Adrenal gland (tissue), 12 donors: ENCODE measurements around the gene MUC16. TPM values are rescaled to one million over a fixed set of nuclear protein-coding genes. Genes with fewer than 3 reads are reported as not detected.

ENCODE experiments used
- DNase-seq, 7 donors: peaks; one replicate each; pipeline ENCODE4 v3.0.0-alpha.2; 2019 to 2020
- H3K27ac ChIP-seq, 5 donors: fragments of 200-600 bp; sonication (generic) in 4 of 5; 1 replicate in 3 of 5; 2 replicates in 2 of 5; pipeline versions ENCODE4 v1.5.1 to v1.8.0; 2016 to 2020; ENCODE audit warnings: mild to moderate bottlenecking in 1 of 5
- H3K27me3 ChIP-seq: fragments of 200-600 bp; 2 replicates; pipeline ENCODE4 v1.8.0; 2021
- H3K36me3 ChIP-seq, 2 donors: fragments of 200-600 bp; replicated peaks in 1 of 2; 1 replicate in 1 of 2; 2 replicates in 1 of 2; pipeline versions ENCODE4 v1.5.1 to v1.8.0; 2018 to 2022
- H3K4me1 ChIP-seq, 2 donors: fragments of 200-600 bp; replicated peaks in 1 of 2; 1 replicate in 1 of 2; 2 replicates in 1 of 2; pipeline versions ENCODE4 v1.5.1 to v1.8.0; 2018 to 2021
- H3K4me3 ChIP-seq, 4 donors: fragments of 200-600 bp; sonication (generic) in 3 of 4; one replicate each; pipeline ENCODE4 v1.5.1; 2016 to 2018
- H3K9me3 ChIP-seq, 3 donors: fragments of 200-600 bp; sonication (generic) in 1 of 3; replicated peaks in 1 of 3; 1 replicate in 2 of 3; 2 replicates in 1 of 3; pipeline versions ENCODE4 v1.5.1 to v1.8.0; 2016 to 2021
- CTCF ChIP-seq, 6 experiments: fragments of 450-650 bp in 4 of 6; fragments of 200-600 bp in 2 of 6; sonication (generic) in 1 of 6; IDR thresholded peaks; 1 replicate in 5 of 6; 2 replicates in 1 of 6; pipeline versions ENCODE4 v1.5.1 to v1.8.0; 2016 to 2021; ENCODE audit warnings: antibody characterized with exemption in 6 of 6, mild to moderate bottlenecking in 2 of 6, moderate library complexity in 1 of 6
- POLR2A ChIP-seq, 2 donors: fragments of 450-650 bp; IDR thresholded peaks; one replicate each; pipeline ENCODE4 v1.6.1; 2017; ENCODE audit warnings: antibody characterized with exemption in 2 of 2, mild to moderate bottlenecking in 2 of 2, moderate library complexity in 1 of 2
- WGBS, 4 donors: extraction: QIAGEN DNeasy Blood & Tissue Kit in 2 of 4; methylation state at CpG; one replicate each; pipeline versions ENCODE4 v1.1.5 to v1.1.7; 2013 to 2017; 5-methylcytosine and 5-hydroxymethylcytosine counted together
- intact Hi-C, 2 donors: fragments of 100-400 bp; cut with DNase I; formaldehyde crosslinking; loops; one replicate each; pipeline versions ENCODE4 v1.14.1 to v1.15.0; 2022 to 2023
- polyA plus RNA-seq, 3 donors: library from polyadenylated mRNA; stranded (reverse); fragments of 200-250 nt in 2 of 3; fragments of 350-450 nt in 1 of 3; fragmentation: Illumina TruSeq in 1 of 3; extraction: RNeasy Lipid Tissue Mini Kit (QIAGEN cat#74804) in 1 of 3; gene quantifications; one replicate each; pipeline ENCODE4 v1.2.3, GENCODE V29; 2013 to 2014
- total RNA-seq, 9 donors: library from RNA; depleted of rRNA in 4 of 9; stranded (reverse); fragments of >200 nt in 4 of 9; fragments of 120-200 nt in 1 of 9; fragmentation: NEBNext Ultra II Directional in 1 of 9; extraction: Animal tissue kit (Norgen Biotek cat#: 25700) in 1 of 9; gene quantifications; one replicate each; pipeline versions ENCODE4 v1.1.0 to v1.2.4, GENCODE V29; 2013 to 2023
- donor health status: healthy with polysubstance abuse.
- donor health status: Bipolar disorder and iron deficiency.
- donor health status: DM: yes; HTN: yes; CAD: no.
- donor health status: DM: no; HTN: no; CAD: no.
- donor health status: DM: no; HTN: no; CAD: no.
- donor health status: DM: yes; HTN: yes; CAD: no.

Gene MUC16
- total and polyA plus RNA-seq, 12 donors = 0.04 to 0.07 TPM; not detected in 10

GRCh38 chr19:9044449-9044848 is 34.2 kb upstream of the MUC16 start:
- H3K4me3 ChIP-seq = no peak overlapping the region
- H3K27me3 ChIP-seq = peaks cover 5% of the 10 kb centered on the region
- DNase-seq = no peak
- TF ChIP-seq CTCF (IDR thresholded peaks at IDR 0.05) (no peak), POLR2A (IDR thresholded peaks at IDR 0.05) (no peak)
- 69 to 75% (median 70%) methylated on average over 3 of the region's 3 CpGs for WGBS, 4 donors
- no peaks in the 10 kb centered on the region for H3K36me3 ChIP-seq
- intact Hi-C loops = no loop called here
- H3K9me3 ChIP-seq = no peaks in the 10 kb centered on the region
- no peaks in the 10 kb centered on the region for H3K4me1 ChIP-seq
- H3K27ac ChIP-seq = no peak overlapping the region

- DNase-seq = no peak
- intact Hi-C loops = no loop called here
- Histone ChIP-seq H3K27me3 (peaks cover 5% of the 10 kb centered on the region), H3K4me1 (no peaks in the 10 kb centered on the region), H3K36me3 (no peaks in the 10 kb centered on the region), H3K9me3 (no peaks in the 10 kb centered on the region), H3K4me3 (no peak overlapping the region), H3K27ac (no peak overlapping the region)
- TF ChIP-seq POLR2A (IDR thresholded peaks at IDR 0.05) (no peak), CTCF (IDR thresholded peaks at IDR 0.05) (no peak)
- 78 to 90% (median 85%) methylated on average over 5 of the region's 5 CpGs for WGBS, 4 donors
These were observed 33.3 kb upstream of the MUC16 start for GRCh38 chr19:9043524-9043923.

- peaks cover 5% of the 10 kb centered on the region for H3K27me3 ChIP-seq
- 73 to 89% (median 79%) methylated on average over 8 of the region's 8 CpGs for WGBS, 4 donors
- no peaks in the 10 kb centered on the region for H3K4me1 ChIP-seq
- intact Hi-C loops = no loop called here
- no peak overlapping the region for H3K27ac ChIP-seq
- DNase-seq = no peak
- H3K9me3 ChIP-seq = no peaks in the 10 kb centered on the region
- H3K4me3 ChIP-seq = no peak overlapping the region
- TF ChIP-seq CTCF (IDR thresholded peaks at IDR 0.05) (no peak), POLR2A (IDR thresholded peaks at IDR 0.05) (no peak)
- H3K36me3 ChIP-seq = no peaks in the 10 kb centered on the region
These were observed 30.8 kb upstream of the MUC16 start for GRCh38 chr19:9041023-9041422.

GRCh38 chr19:9040131-9040530 is 29.9 kb upstream of the MUC16 start:
- intact Hi-C loops = no loop called here
- Histone ChIP-seq H3K4me1 (no peaks in the 10 kb centered on the region), H3K4me3 (no peak overlapping the region), H3K27ac (no peak overlapping the region), H3K36me3 (no peaks in the 10 kb centered on the region), H3K27me3 (no peaks in the 10 kb centered on the region), H3K9me3 (no peaks in the 10 kb centered on the region)
- 61 to 74% (median 64%) methylated on average over 9 of the region's 9 CpGs for WGBS, 4 donors
- TF ChIP-seq POLR2A (IDR thresholded peaks at IDR 0.05) = no peak
- no peak for TF ChIP-seq CTCF (IDR thresholded peaks at IDR 0.05)
- no peak for DNase-seq
